ENCODE results near the gene SEZ6.

GRCh38 chr17:29007860-29008455 lies 2.1 kb upstream of the SEZ6 start:
- TF ChIP-seq, protein P1, sequence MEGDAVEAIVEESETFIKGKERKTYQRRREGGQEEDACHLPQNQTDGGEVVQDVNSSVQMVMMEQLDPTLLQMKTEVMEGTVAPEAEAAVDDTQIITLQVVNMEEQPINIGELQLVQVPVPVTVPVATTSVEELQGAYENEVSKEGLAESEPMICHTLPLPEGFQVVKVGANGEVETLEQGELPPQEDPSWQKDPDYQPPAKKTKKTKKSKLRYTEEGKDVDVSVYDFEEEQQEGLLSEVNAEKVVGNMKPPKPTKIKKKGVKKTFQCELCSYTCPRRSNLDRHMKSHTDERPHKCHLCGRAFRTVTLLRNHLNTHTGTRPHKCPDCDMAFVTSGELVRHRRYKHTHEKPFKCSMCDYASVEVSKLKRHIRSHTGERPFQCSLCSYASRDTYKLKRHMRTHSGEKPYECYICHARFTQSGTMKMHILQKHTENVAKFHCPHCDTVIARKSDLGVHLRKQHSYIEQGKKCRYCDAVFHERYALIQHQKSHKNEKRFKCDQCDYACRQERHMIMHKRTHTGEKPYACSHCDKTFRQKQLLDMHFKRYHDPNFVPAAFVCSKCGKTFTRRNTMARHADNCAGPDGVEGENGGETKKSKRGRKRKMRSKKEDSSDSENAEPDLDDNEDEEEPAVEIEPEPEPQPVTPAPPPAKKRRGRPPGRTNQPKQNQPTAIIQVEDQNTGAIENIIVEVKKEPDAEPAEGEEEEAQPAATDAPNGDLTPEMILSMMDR (IDR thresholded peaks at IDR 0.05): no peak
- TF ChIP-seq POLR2A (IDR thresholded peaks at IDR 0.05) (no peak), EP300 (IDR thresholded peaks at IDR 0.05) (no peak), POLR2AphosphoS5 (IDR thresholded peaks at IDR 0.05) (no peak)
